Suprapubic skin (tissue), 4 donors: ENCODE data around the gene RNF144B. TPM values are rescaled to one million over a fixed set of nuclear protein-coding genes. Genes with fewer than 3 reads are reported as not detected.

Source experiments
- DNase-seq, 2 donors: peaks; one replicate each; pipeline ENCODE4 v3.0.0-alpha.2; 2019; ENCODE audit warnings: low spot score in 2 of 2
- H3K27ac ChIP-seq: fragments of 200-600 bp; sonication (generic); one replicate; pipeline ENCODE4 v1.5.1; 2019
- H3K27me3 ChIP-seq: fragments of 200-600 bp; sonication (generic); one replicate; pipeline ENCODE4 v1.5.1; 2019
- H3K36me3 ChIP-seq: fragments of 200-600 bp; sonication (generic); one replicate; pipeline ENCODE4 v1.5.1; 2019
- H3K4me1 ChIP-seq: fragments of 200-600 bp; sonication (generic); one replicate; pipeline ENCODE4 v1.5.1; 2019
- H3K4me3 ChIP-seq: fragments of 200-600 bp; sonication (generic); one replicate; pipeline ENCODE4 v1.5.1; 2019; ENCODE audit warnings: mild to moderate bottlenecking
- H3K9me3 ChIP-seq: fragments of 200-600 bp; sonication (generic); one replicate; pipeline ENCODE4 v1.5.1; 2019
- CTCF ChIP-seq, 2 donors: fragments of 200-600 bp in 1 of 2; fragments of 450-650 bp in 1 of 2; sonication (generic) in 1 of 2; IDR thresholded peaks; one replicate each; pipeline ENCODE4 v1.5.1; 2016 to 2019; ENCODE audit warnings: antibody characterized with exemption in 2 of 2, mild to moderate bottlenecking in 1 of 2, moderate library complexity in 1 of 2
- EP300 ChIP-seq: sonication (generic); formaldehyde crosslinking; IDR thresholded peaks from one replicate; pipeline ENCODE4 v1.6.1; 2017; ENCODE audit warnings: antibody characterized with exemption
- POLR2A ChIP-seq, 2 donors: fragments of 450-650 bp; IDR thresholded peaks; one replicate each; pipeline ENCODE4 v1.6.1; 2017; ENCODE audit warnings: antibody characterized with exemption in 2 of 2, mild to moderate bottlenecking in 2 of 2, moderate library complexity in 2 of 2
- POLR2AphosphoS5 ChIP-seq, 3 donors: sonication (generic); formaldehyde crosslinking; IDR thresholded peaks; one replicate each; pipeline ENCODE4 v1.6.1; 2017; ENCODE audit warnings: antibody characterized with exemption in 3 of 3
- WGBS: methylation state at CpG from one replicate; pipeline ENCODE4 v1.1.5; 2018; 5-methylcytosine and 5-hydroxymethylcytosine counted together
- total RNA-seq, 4 donors: library from RNA; depleted of rRNA; stranded (reverse); fragments of >200 nt; gene quantifications; one replicate each; pipeline ENCODE4 v1.1.0, GENCODE V29; 2016

Gene RNF144B
- total RNA-seq, 4 donors from 2014 or later, result 27.8 to 48.4 (median 38.7) TPM

DNA sequence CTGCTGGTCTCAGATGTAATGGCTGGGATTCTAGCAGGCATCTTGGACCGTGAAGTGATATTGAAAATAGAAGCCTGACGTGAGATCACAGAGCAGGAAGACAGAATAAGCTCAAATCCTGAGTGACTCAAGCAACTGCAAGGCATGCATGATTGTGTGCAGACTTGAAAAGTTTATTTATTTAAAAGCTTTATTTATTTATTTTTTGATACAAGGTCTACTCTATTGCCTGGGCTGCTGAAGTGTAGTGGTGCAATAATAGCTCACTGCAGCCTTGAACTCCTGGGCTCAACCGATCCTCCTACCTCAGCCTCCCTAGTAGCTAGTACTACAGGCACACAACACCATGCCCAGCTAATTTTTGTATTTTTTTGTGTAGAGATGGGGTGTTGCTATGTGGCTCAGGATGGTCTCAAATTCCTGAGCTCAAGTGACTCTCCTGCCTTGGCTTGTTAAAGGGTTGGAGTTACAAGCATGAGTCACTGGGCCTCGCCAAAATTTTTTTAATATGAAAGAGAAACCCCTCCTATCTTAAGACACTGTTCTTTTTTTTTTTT lies 40.1 kb upstream of the RNF144B start:
- H3K27ac ChIP-seq, result no peak overlapping the region
- no peaks in the 10 kb centered on the region for H3K27me3 ChIP-seq
- peaks cover 28% of the 10 kb centered on the region for H3K4me1 ChIP-seq
- DNase-seq, result no peak
- WGBS, result 66% methylated on average over 4 of the region's 4 CpGs
- TF ChIP-seq EP300 (no peak), POLR2AphosphoS5 (IDR thresholded peaks at IDR 0.05) (no peak), POLR2A (IDR thresholded peaks at IDR 0.05) (no peak), CTCF (IDR thresholded peaks at IDR 0.05) (no peak)
- H3K9me3 ChIP-seq, result no peaks in the 10 kb centered on the region
- no peaks in the 10 kb centered on the region for H3K36me3 ChIP-seq
- H3K4me3 ChIP-seq, result no peak overlapping the region

DNA sequence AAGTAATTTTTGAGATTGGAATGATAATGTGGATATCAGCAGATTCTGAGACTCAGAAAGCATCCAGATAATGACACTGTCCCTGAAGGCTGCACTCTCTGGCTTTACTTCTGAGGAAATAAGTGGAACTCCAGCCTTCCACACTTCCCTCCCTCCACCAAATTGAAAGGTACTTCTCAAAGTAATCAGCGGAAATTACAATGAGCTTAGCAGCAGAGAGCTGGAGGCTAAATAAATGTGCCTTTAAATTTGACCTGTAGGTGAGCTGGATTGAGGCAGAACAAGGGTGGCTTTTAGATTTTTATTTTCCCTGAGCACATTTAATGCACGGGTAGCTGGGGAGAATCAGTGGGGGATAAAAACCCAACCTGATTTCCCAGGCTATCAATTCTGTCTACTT lies 39.3 kb upstream of the RNF144B start:
- peaks cover 30% of the 10 kb centered on the region for H3K4me1 ChIP-seq
- H3K36me3 ChIP-seq, result no peaks in the 10 kb centered on the region
- TF ChIP-seq EP300 (no peak), POLR2AphosphoS5 (IDR thresholded peaks at IDR 0.05) (no peak), CTCF (IDR thresholded peaks at IDR 0.05) (no peak), POLR2A (IDR thresholded peaks at IDR 0.05) (no peak)
- H3K4me3 ChIP-seq, result no peak overlapping the region
- no peaks in the 10 kb centered on the region for H3K27me3 ChIP-seq
- 76% methylated on average over 2 of the region's 2 CpGs for WGBS
- no peak overlapping the region for H3K27ac ChIP-seq
- no peaks in the 10 kb centered on the region for H3K9me3 ChIP-seq
- DNase-seq, result no peak

GRCh38 chr6:18349386-18349785 lies 37.8 kb upstream of the RNF144B start:
- Histone ChIP-seq H3K27ac (no peak overlapping the region), H3K4me1 (peaks cover 26% of the 10 kb centered on the region), H3K27me3 (no peaks in the 10 kb centered on the region), H3K9me3 (no peaks in the 10 kb centered on the region), H3K4me3 (no peak overlapping the region), H3K36me3 (no peaks in the 10 kb centered on the region)
- TF ChIP-seq CTCF (IDR thresholded peaks at IDR 0.05) (no peak), EP300 (no peak), POLR2A (IDR thresholded peaks at IDR 0.05) (no peak), POLR2AphosphoS5 (IDR thresholded peaks at IDR 0.05) (no peak)
- DNase-seq, result no peak

DNA sequence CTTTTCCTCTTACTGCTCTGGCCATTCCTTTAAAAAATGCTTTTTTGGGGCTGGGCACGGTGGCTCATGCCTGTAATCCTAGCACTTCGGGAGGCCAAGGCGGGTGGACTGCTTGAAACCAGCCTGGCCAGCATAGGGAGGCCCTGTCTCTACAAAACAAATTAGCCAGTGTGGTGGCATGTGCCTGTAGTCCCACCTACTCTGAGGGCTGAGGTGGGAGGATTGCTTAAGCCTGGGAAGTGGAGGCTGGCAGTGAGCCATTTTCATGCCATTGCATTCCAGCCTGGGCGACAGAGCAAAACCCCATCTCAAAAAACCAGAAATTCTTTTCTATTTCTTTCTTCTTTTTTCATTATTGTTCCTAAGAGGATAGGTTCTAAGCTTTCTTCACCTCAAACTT lies 36.9 kb upstream of the RNF144B start:
- H3K9me3 ChIP-seq, result no peaks in the 10 kb centered on the region
- TF ChIP-seq EP300, result no peak
- no peak for TF ChIP-seq POLR2AphosphoS5 (IDR thresholded peaks at IDR 0.05)
- no peak for TF ChIP-seq POLR2A (IDR thresholded peaks at IDR 0.05)
- TF ChIP-seq CTCF (IDR thresholded peaks at IDR 0.05), result no peak
- WGBS, result 71% methylated on average over 4 of the region's 4 CpGs
- H3K27me3 ChIP-seq, result no peaks in the 10 kb centered on the region
- DNase-seq, result no peak
- H3K4me1 ChIP-seq, result peaks cover 26% of the 10 kb centered on the region
- H3K4me3 ChIP-seq, result no peak overlapping the region
- no peaks in the 10 kb centered on the region for H3K36me3 ChIP-seq
- no peak overlapping the region for H3K27ac ChIP-seq

DNA sequence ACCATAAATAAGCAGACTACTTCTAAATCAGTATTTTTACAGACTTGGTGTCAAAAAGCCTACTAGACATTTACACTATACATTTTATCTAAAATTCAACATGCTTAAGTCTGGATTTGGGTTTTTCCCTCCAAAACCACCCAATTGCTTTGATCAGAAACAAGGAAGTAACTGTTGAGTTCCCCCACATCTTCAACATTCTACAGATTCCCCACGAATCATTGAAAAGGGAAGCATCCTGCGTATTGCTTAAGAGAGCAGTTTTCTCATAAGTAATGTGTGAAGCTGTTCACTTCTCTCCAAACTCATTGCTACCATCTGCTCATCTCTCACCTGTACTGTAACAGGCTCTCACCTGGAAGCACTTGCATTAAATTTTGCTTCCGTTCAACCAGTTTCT lies 36.4 kb upstream of the RNF144B start:
- Histone ChIP-seq H3K4me3 (no peak overlapping the region), H3K36me3 (no peaks in the 10 kb centered on the region), H3K4me1 (peaks cover 26% of the 10 kb centered on the region), H3K27ac (no peak overlapping the region), H3K27me3 (no peaks in the 10 kb centered on the region), H3K9me3 (no peaks in the 10 kb centered on the region)
- WGBS, result 83% methylated on average over 3 of the region's 3 CpGs
- no peak for TF ChIP-seq CTCF (IDR thresholded peaks at IDR 0.05)
- no peak for TF ChIP-seq POLR2AphosphoS5 (IDR thresholded peaks at IDR 0.05)
- no peak for TF ChIP-seq POLR2A (IDR thresholded peaks at IDR 0.05)
- no peak for TF ChIP-seq EP300
- no peak for DNase-seq
